Body of pancreas (tissue), 4 donors: ENCODE results near the gene AGK. TPM values are rescaled to one million over a fixed set of nuclear protein-coding genes. Genes with fewer than 3 reads are reported as not detected.
"Not testable (repeated sequence)": the region's sequence is repeated elsewhere in the genome, so short reads cannot be mapped to it uniquely, and the experiment has no call there.

ENCODE experiments used
- ATAC-seq: fragments of 150-250 bp; one replicate; pipeline ENCODE4 v1.9.1; 2016
- DNase-seq, 4 donors: peaks; one replicate each; pipeline ENCODE4 v3.0.0-alpha.2; 2019
- H3K27ac ChIP-seq, 4 donors: fragments of 200-600 bp; sonication (generic); 1 replicate in 3 of 4; 2 replicates in 1 of 4; pipeline versions ENCODE4 v1.5.1 to v1.6.1; 2016 to 2019; ENCODE audit warnings: mild to moderate bottlenecking in 1 of 4, mixed read lengths in 1 of 4, moderate library complexity in 1 of 4
- H3K27me3 ChIP-seq, 2 donors: fragments of 200-600 bp; sonication (generic); one replicate each; pipeline ENCODE4 v1.6.0; 2016; ENCODE audit warnings: mild to moderate bottlenecking in 1 of 2
- H3K36me3 ChIP-seq, 2 donors: fragments of 200-600 bp; sonication (generic); replicated peaks in 1 of 2; 2 replicates each; pipeline ENCODE4 v1.5.1; 2016; ENCODE audit warnings: low read depth in 2 of 2; ENCODE audit not compliant: insufficient read depth in 1 of 2
- H3K4me1 ChIP-seq: fragments of 200-600 bp; sonication (generic); one replicate; pipeline ENCODE4 v1.6.0; 2016
- H3K4me3 ChIP-seq, 2 donors: fragments of 200-600 bp; sonication (generic); 1 replicate in 1 of 2; 2 replicates in 1 of 2; pipeline ENCODE4 v1.5.1; 2016 to 2019
- H3K9me3 ChIP-seq, 3 donors: fragments of 200-600 bp; sonication (generic); 1 replicate in 2 of 3; 2 replicates in 1 of 3; pipeline ENCODE4 v1.5.1; 2016
- CTCF ChIP-seq, 7 experiments: fragments of 450-650 bp in 4 of 7; fragments of 200-600 bp in 3 of 7; sonication (generic) in 3 of 7; IDR thresholded peaks; one replicate each; pipeline ENCODE4 v1.5.1; 2016 to 2019; ENCODE audit warnings: antibody characterized with exemption in 7 of 7
- POLR2A ChIP-seq, 3 donors: fragments of 450-650 bp; IDR thresholded peaks; one replicate each; pipeline ENCODE4 v1.6.1; 2016; ENCODE audit warnings: antibody characterized with exemption in 3 of 3, mild to moderate bottlenecking in 2 of 3
- WGBS, 2 donors: methylation state at CpG; one replicate each; pipeline ENCODE4 v1.1.5; 2017; 5-methylcytosine and 5-hydroxymethylcytosine counted together
- intact Hi-C: fragments of 100-400 bp; cut with DNase I; formaldehyde crosslinking; loops from one replicate; pipeline ENCODE4 v1.15.1; 2023
- total RNA-seq, 2 donors: library from RNA; depleted of rRNA; stranded (reverse); fragments of >200 nt; gene quantifications; one replicate each; pipeline ENCODE4 v1.1.0, GENCODE V29; 2016

Gene AGK
- total RNA-seq, 2 donors from 2014 or later, result 12.7 to 30.7 TPM

DNA sequence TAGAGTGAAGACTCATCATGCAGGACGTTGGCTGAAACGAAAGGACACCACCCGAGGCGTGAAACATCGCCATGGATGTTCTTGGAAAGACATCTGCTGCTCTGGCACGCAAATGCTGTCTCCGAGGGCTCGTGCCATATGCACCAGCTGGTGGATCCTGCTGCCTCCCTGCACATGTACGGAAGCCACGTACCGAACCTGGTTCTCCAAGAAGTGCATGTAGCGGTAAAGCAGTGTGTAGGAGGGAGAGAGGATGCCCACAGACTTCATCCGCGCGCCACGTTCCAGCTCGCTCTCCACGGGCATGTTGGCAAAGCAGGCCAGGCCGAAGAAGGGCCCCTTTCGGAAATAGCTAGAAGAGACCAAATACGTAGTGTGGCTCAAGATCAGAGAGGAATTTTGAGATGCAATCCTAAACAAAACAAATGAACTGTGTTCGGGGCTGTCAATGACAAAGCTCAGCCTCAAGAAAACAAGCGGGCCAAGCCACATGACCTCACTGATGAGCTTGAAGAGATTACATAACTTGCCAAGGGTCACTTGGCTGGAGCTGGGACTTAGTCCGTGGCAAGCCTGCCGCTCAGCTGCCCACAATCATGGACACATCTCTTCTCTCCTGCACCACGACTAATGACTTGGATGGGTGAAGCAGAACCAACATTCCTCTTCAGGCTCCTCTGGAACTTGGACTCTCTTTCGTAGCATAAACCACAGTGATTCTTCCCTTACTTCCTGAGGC, 134.2 kb downstream of the AGK start:
- H3K4me1 ChIP-seq, result no peaks in the 10 kb centered on the region
- no peak overlapping the region for H3K27ac ChIP-seq
- H3K4me3 ChIP-seq, result no peak overlapping the region
- TF ChIP-seq POLR2A (IDR thresholded peaks at IDR 0.05) (no peak), CTCF (IDR thresholded peaks at IDR 0.05) (no peak)
- H3K36me3 ChIP-seq, result peaks cover 0 to 12% of the 10 kb centered on the region in 2 donors
- DNase-seq (no peak), ATAC-seq (no peak)
- WGBS, 2 donors, result 90% methylated on average over 27 of the region's 27 CpGs
- H3K9me3 ChIP-seq, result no peaks in the 10 kb centered on the region
- intact Hi-C loops, result no loop called here
- H3K27me3 ChIP-seq, result no peaks in the 10 kb centered on the region

- Histone ChIP-seq H3K4me3 (no peak overlapping the region), H3K36me3 (peaks cover 0 to 12% of the 10 kb centered on the region in 2 donors), H3K9me3 (no peaks in the 10 kb centered on the region), H3K4me1 (no peaks in the 10 kb centered on the region), H3K27me3 (no peaks in the 10 kb centered on the region), H3K27ac (no peak overlapping the region)
- intact Hi-C loops, result no loop called here
- 79 to 83% methylated on average over 3 of the region's 3 CpGs for WGBS, 2 donors
- TF ChIP-seq POLR2A (IDR thresholded peaks at IDR 0.05) (no peak), CTCF (IDR thresholded peaks at IDR 0.05) (no peak)
- DNase-seq (no peak), ATAC-seq (no peak)
These were observed 134.9 kb downstream of the AGK start for GRCh38 chr7:141686074-141686473.

- DNase-seq, result no peak
- H3K27me3 ChIP-seq, result no peaks in the 10 kb centered on the region
- no peaks in the 10 kb centered on the region for H3K4me1 ChIP-seq
- no peak overlapping the region for H3K27ac ChIP-seq
- no peak for TF ChIP-seq POLR2A (IDR thresholded peaks at IDR 0.05)
- TF ChIP-seq CTCF (IDR thresholded peaks at IDR 0.05), result no peak
- peaks cover 0 to 11% of the 10 kb centered on the region in 2 donors for H3K36me3 ChIP-seq
- 85 to 91% methylated on average over 6 of the region's 6 CpGs for WGBS, 2 donors
- ATAC-seq, result no peak
- no peaks in the 10 kb centered on the region for H3K9me3 ChIP-seq
- intact Hi-C loops, result no loop called here
- no peak overlapping the region for H3K4me3 ChIP-seq
These were observed 135.5 kb downstream of the AGK start for GRCh38 chr7:141686670-141687069.

DNA sequence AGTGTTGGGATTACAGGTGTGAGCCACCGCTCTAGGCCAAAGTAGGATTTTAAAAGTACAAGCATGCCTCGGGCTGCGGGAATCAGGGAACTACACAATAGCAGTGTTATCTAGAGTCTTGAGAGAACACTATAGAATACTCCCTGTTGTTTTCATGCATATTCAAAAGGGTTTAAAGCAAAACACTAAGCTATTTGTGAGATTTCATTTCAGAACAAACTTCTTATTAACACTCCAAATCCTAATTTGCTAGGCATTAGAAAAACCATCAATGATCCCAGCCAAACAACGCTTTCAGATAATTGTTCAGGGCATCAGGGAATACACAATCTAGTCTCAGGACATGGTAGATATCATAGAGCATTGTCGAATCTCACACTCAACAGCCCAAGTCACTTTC, 136.8 kb downstream of the AGK start:
- DNase-seq (no peak), ATAC-seq (no peak)
- intact Hi-C loops, result no loop called here
- TF ChIP-seq POLR2A (IDR thresholded peaks at IDR 0.05), result no peak
- no peak for TF ChIP-seq CTCF (IDR thresholded peaks at IDR 0.05)
- Histone ChIP-seq H3K27me3 (no peaks in the 10 kb centered on the region), H3K27ac (no peak overlapping the region), H3K4me3 (no peak overlapping the region), H3K4me1 (no peaks in the 10 kb centered on the region), H3K36me3 (peaks cover 0 to 8% of the 10 kb centered on the region in 2 donors), H3K9me3 (no peaks in the 10 kb centered on the region)
- WGBS, 2 donors, result 92 to 98% methylated on average over 5 of the region's 5 CpGs

GRCh38 chr7:141689072-141689825, 138.0 kb downstream of the AGK start:
- H3K27ac ChIP-seq, intact Hi-C loops, H3K9me3 ChIP-seq, H3K4me1 ChIP-seq, DNase-seq, H3K36me3 ChIP-seq, H3K27me3 ChIP-seq, ATAC-seq, H3K4me3 ChIP-seq: not testable (repeated sequence)
- 97 to 100% methylated on average over 3 of the region's 3 CpGs for WGBS, 2 donors
